ENCODE measurements around the gene FBXW5. TPM values are rescaled to one million over a fixed set of nuclear protein-coding genes. Genes with fewer than 3 reads are reported as not detected.

Gene FBXW5
- total and polyA plus RNA-seq, 10 of the 15 experiments (the other 5 are each of a cell fraction or from before 2014, with no cell fraction given), result 0.21 to 97.3 (median 44.5) TPM

DNA sequence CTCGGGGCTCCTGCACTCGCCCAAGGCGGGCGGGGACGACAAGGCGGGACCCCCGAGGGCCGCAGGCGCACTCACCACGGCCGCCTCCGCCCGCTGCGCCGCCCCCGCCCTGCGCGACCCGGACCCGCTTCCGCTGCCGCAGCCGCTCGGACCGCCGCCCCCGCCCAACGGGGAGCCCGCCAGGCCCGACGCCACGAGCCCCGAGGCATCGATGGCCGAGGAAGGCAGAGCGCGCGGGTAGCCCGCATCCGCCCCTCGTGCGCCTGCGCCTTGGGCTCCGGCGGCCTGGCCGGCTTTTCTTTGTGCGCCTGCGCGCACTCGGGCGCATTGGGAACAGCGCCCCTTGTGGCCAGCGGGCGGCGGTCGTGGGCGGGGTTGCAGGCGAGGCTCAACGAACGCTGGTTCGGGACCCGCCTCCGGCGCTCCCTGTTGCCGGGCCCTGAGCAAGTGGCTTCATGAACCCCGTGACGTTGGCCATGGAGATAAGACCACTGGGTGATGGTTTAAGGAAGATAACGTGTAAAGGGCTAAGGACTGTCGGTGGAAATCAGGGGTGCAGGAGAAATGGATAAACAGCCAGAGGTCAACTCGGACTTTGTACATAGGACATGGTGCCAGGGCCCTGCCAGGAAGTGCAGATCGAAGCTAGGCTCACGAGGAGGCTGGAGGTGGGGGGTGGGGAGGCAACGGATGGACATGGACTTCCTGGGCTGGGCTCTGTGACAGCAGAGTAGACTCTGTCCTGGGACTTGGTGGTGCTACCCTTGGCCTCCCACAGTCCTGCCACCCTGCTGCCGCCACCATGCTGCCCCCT lies at the start of gene FBXW5, which contains the start of gene C8G (continued):
- TF ChIP-seq BMI1 (IDR thresholded peaks at IDR 0.05; ENCODE audit: borderline replicate concordance) (no peak), BACH1 (IDR thresholded peaks at IDR 0.05; ENCODE audit: borderline replicate concordance) (no peak; the same call in 1 of the 2 replicates), STAT3 (IDR thresholded peaks at IDR 0.05; ENCODE audit: low read depth, low read length) (no peak), SREBF2 (IDR thresholded peaks at IDR 0.05; ENCODE audit: low read length) (no peak), MXI1 (IDR thresholded peaks at IDR 0.05; ENCODE audit: low read depth, low read length) (peak; percentile 66; the same call in 1 of the 2 replicates), EGR1 (IDR thresholded peaks at IDR 0.05; ENCODE audit: borderline replicate concordance in 1 of 2, low read depth in 2 of 2, low read length in 2 of 2) (peak in 1 of 2 experiments; percentile 96; a peak in 2 of 3 replicates), CBX5 (IDR thresholded peaks at IDR 0.05; ENCODE audit: low read depth) (no peak), KDM1A (IDR thresholded peaks at IDR 0.05; ENCODE audit: borderline replicate concordance) (no peak), MTA3 (IDR thresholded peaks at IDR 0.05; ENCODE audit: borderline replicate concordance, low read length) (no peak), SUZ12 (IDR thresholded peaks at IDR 0.05; ENCODE audit: unreplicated experiment) (no peak), RB1 (IDR thresholded peaks at IDR 0.05; ENCODE audit: borderline replicate concordance) (peak; percentile 73; the same call in 1 of the 2 replicates), NFXL1 (IDR thresholded peaks at IDR 0.05; ENCODE audit: borderline replicate concordance) (no peak), CHD2 (IDR thresholded peaks at IDR 0.05; ENCODE audit: borderline replicate concordance, low read depth, low read length) (peak; percentile 25; the same call in 1 of the 2 replicates), MEF2B (IDR thresholded peaks at IDR 0.05; ENCODE audit: partially characterized antibody, poor library complexity, severe bottlenecking) (no peak), SUPT20H (IDR thresholded peaks at IDR 0.05; ENCODE audit: borderline replicate concordance, control insufficient read depth, low read depth, low read length) (no peak), HCFC1 (IDR thresholded peaks at IDR 0.05; ENCODE audit: low read length) (peak; percentile 66), IKZF2 (IDR thresholded peaks at IDR 0.05) (no peak), NR2C1 (IDR thresholded peaks at IDR 0.05) (peak; percentile 75), SPI1 (IDR thresholded peaks at IDR 0.05; ENCODE audit: borderline replicate concordance, insufficient read depth, low read depth, low read length) (peak; percentile 32; the same call in 1 of the 2 replicates), CHD1 (IDR thresholded peaks at IDR 0.05; ENCODE audit: low read depth, low read length) (no peak)
- TF ChIP-seq, protein P1, sequence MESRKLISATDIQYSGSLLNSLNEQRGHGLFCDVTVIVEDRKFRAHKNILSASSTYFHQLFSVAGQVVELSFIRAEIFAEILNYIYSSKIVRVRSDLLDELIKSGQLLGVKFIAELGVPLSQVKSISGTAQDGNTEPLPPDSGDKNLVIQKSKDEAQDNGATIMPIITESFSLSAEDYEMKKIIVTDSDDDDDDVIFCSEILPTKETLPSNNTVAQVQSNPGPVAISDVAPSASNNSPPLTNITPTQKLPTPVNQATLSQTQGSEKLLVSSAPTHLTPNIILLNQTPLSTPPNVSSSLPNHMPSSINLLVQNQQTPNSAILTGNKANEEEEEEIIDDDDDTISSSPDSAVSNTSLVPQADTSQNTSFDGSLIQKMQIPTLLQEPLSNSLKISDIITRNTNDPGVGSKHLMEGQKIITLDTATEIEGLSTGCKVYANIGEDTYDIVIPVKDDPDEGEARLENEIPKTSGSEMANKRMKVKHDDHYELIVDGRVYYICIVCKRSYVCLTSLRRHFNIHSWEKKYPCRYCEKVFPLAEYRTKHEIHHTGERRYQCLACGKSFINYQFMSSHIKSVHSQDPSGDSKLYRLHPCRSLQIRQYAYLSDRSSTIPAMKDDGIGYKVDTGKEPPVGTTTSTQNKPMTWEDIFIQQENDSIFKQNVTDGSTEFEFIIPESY (IDR thresholded peaks at IDR 0.05), result no peak
- TF ChIP-seq, protein P2, sequence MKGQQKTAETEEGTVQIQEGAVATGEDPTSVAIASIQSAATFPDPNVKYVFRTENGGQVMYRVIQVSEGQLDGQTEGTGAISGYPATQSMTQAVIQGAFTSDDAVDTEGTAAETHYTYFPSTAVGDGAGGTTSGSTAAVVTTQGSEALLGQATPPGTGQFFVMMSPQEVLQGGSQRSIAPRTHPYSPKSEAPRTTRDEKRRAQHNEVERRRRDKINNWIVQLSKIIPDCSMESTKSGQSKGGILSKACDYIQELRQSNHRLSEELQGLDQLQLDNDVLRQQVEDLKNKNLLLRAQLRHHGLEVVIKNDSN (IDR thresholded peaks at IDR 0.05; ENCODE audit: borderline replicate concordance, extremely low read length, insufficient read depth, low read depth, low read length), result no peak
- TF ChIP-seq, protein P3, sequence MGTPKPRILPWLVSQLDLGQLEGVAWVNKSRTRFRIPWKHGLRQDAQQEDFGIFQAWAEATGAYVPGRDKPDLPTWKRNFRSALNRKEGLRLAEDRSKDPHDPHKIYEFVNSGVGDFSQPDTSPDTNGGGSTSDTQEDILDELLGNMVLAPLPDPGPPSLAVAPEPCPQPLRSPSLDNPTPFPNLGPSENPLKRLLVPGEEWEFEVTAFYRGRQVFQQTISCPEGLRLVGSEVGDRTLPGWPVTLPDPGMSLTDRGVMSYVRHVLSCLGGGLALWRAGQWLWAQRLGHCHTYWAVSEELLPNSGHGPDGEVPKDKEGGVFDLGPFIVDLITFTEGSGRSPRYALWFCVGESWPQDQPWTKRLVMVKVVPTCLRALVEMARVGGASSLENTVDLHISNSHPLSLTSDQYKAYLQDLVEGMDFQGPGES (IDR thresholded peaks at IDR 0.05), result no peak; the same call in 1 of the 2 replicates
- TF ChIP-seq, protein P4, sequence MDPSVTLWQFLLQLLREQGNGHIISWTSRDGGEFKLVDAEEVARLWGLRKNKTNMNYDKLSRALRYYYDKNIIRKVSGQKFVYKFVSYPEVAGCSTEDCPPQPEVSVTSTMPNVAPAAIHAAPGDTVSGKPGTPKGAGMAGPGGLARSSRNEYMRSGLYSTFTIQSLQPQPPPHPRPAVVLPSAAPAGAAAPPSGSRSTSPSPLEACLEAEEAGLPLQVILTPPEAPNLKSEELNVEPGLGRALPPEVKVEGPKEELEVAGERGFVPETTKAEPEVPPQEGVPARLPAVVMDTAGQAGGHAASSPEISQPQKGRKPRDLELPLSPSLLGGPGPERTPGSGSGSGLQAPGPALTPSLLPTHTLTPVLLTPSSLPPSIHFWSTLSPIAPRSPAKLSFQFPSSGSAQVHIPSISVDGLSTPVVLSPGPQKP (IDR thresholded peaks at IDR 0.05; ENCODE audit: low read depth, low read length), result no peak; the same call in 1 of the 2 replicates
